PFSK-1 (cell line): ENCODE results near the gene IL20.

Experiments
- POLR2AphosphoS5 ChIP-seq: IDR thresholded peaks from 2 replicates; pipeline ENCODE4 v1.6.1; 2012; ENCODE audit warnings: low read depth, mild to moderate bottlenecking, control low read depth, low read length, moderate library complexity
- REST ChIP-seq, 2 experiments: IDR thresholded peaks; 2 replicates each; pipeline versions ENCODE4 v1.6.1 to v1.8.0; 2011 to 2012; ENCODE audit warnings: low read depth in 2 of 2, low read length in 2 of 2, control low read depth in 1 of 2, inconsistent platforms in 1 of 2, mild to moderate bottlenecking in 1 of 2, moderate library complexity in 1 of 2; ENCODE audit not compliant: insufficient read depth in 1 of 2
- SIN3A ChIP-seq: IDR thresholded peaks from 2 replicates; pipeline ENCODE4 v1.6.1; 2012; ENCODE audit warnings: mild to moderate bottlenecking, low read length, moderate library complexity, borderline replicate concordance; ENCODE audit not compliant: insufficient read depth
- TAF1 ChIP-seq: IDR thresholded peaks from 2 replicates; pipeline ENCODE4 v1.6.1; 2012; ENCODE audit warnings: low read length, control low read depth, borderline replicate concordance; ENCODE audit not compliant: insufficient read depth

GRCh38 chr1:206854401-206855129 is 10.9 kb upstream of the IL20 start:
- no peak for TF ChIP-seq TAF1
- TF ChIP-seq SIN3A: no peak
- no peak for TF ChIP-seq POLR2AphosphoS5
- TF ChIP-seq REST (IDR thresholded peaks at IDR 0.05; ENCODE audit: insufficient read depth in 1 of 2, low read depth in 2 of 2, low read length in 2 of 2): no peak
